HS-5 (cell line): ENCODE measurements around the gene RABGAP1L.
"Not testable (repeated sequence)": the region's sequence is repeated elsewhere in the genome, so short reads cannot be mapped to it uniquely, and the experiment has no call there.

Source experiments
- DNase-seq: peaks from one replicate; pipeline ENCODE4 v3.0.0-alpha.2; 2012; ENCODE audit warnings: low read depth

RABGAP1L gene

GRCh38 chr1:174153825-174154107 lies 5.6 kb upstream of the RABGAP1L start:
- no peak for DNase-seq

- DNase-seq: no peak
These were observed 2.9 kb upstream of the RABGAP1L start for GRCh38 chr1:174156437-174156836.

GRCh38 chr1:174157157-174157806 lies 2.0 kb upstream of the RABGAP1L start:
- DNase-seq: no peak

- peak; percentile 2 for DNase-seq
These were observed 511 bp upstream of the RABGAP1L start for GRCh38 chr1:174158767-174159251.

GRCh38 chr1:174160109-174160473 lies 771 bp downstream of the RABGAP1L start:
- peak; percentile 11 for DNase-seq

- no peak for DNase-seq
These were observed 1.3 kb downstream of the RABGAP1L start for GRCh38 chr1:174160603-174161002.

GRCh38 chr1:174161813-174162212 lies 2.5 kb downstream of the RABGAP1L start:
- DNase-seq: no peak

GRCh38 chr1:174164826-174165225 lies 5.5 kb downstream of the RABGAP1L start:
- DNase-seq: no peak

- DNase-seq: no peak
These were observed 6.3 kb downstream of the RABGAP1L start for GRCh38 chr1:174165471-174166137.

- no peak for DNase-seq
These were observed 7.4 kb downstream of the RABGAP1L start for GRCh38 chr1:174166530-174167264.

GRCh38 chr1:174167265-174167803 lies 8.0 kb downstream of the RABGAP1L start:
- no peak for DNase-seq

GRCh38 chr1:174169342-174169741 lies 10.0 kb downstream of the RABGAP1L start:
- DNase-seq: no peak

- no peak for DNase-seq
These were observed 11.8 kb downstream of the RABGAP1L start for GRCh38 chr1:174171073-174171472.

GRCh38 chr1:174174461-174175329 lies 15.4 kb downstream of the RABGAP1L start:
- no peak for DNase-seq

GRCh38 chr1:174178459-174178858 lies 19.1 kb downstream of the RABGAP1L start:
- not testable (repeated sequence) for DNase-seq

GRCh38 chr1:174189428-174190062 lies 30.2 kb downstream of the RABGAP1L start:
- no peak for DNase-seq

GRCh38 chr1:174190691-174191199 lies 31.4 kb downstream of the RABGAP1L start:
- DNase-seq: no peak

- peak; percentile 48 for DNase-seq
These were observed 32.1 kb downstream of the RABGAP1L start for GRCh38 chr1:174191349-174191862.

- DNase-seq: no peak
These were observed 35.1 kb downstream of the RABGAP1L start for GRCh38 chr1:174194461-174194860.

- no peak for DNase-seq
These were observed 37.8 kb downstream of the RABGAP1L start for GRCh38 chr1:174197088-174197487.

GRCh38 chr1:174197547-174197946 lies 38.2 kb downstream of the RABGAP1L start:
- DNase-seq: no peak
